ENCODE data around the gene USP5. TPM values are rescaled to one million over a fixed set of nuclear protein-coding genes. Genes with fewer than 3 reads are reported as not detected.

Gene USP5
- polyA plus RNA-seq, 4 donors, result 56.5 to 71.2 (median 61.1) TPM

- no peak for DNase-seq (ENCODE audit: low read depth in 4 of 4, low spot score in 3 of 4)
Observed at GRCh38 chr12:6839482-6840201, 12.3 kb upstream of the USP5 start.

- no peak for DNase-seq (ENCODE audit: low read depth in 4 of 4, low spot score in 3 of 4)
Observed at GRCh38 chr12:6840330-6840729, 11.6 kb upstream of the USP5 start.

GRCh38 chr12:6840761-6841515 is 11.0 kb upstream of the USP5 start, which contains the start of gene GNB3:
GNB3 (plus strand) TSS chr12:6840925; CDS start chr12:6841288, 363 bp downstream.
- no peak for DNase-seq (ENCODE audit: low read depth in 4 of 4, low spot score in 3 of 4)

DNA sequence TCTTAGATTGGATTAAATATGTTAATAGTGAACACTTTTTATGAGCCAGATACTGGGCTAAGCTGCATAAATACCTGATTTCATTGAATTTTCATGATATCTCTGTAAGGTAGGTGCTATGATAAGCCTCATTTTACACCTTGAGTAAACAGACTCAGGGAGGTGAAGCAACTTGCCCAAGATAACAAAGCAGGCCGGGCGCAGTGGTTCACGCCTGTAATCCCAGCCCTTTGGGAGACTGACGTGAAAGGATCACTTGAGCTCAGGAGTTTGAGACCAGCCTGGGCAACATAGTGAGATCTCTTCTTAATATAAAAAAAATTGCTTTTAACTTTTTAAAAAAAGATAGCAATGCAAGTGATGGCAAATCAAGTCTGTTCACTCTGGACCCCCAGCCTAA is 9.9 kb upstream of the USP5 start:
- no peak for DNase-seq (ENCODE audit: low read depth in 4 of 4, low spot score in 3 of 4)

- no peak for DNase-seq (ENCODE audit: low read depth in 4 of 4, low spot score in 3 of 4)
Observed at GRCh38 chr12:6843118-6843902, 8.6 kb upstream of the USP5 start.

DNA sequence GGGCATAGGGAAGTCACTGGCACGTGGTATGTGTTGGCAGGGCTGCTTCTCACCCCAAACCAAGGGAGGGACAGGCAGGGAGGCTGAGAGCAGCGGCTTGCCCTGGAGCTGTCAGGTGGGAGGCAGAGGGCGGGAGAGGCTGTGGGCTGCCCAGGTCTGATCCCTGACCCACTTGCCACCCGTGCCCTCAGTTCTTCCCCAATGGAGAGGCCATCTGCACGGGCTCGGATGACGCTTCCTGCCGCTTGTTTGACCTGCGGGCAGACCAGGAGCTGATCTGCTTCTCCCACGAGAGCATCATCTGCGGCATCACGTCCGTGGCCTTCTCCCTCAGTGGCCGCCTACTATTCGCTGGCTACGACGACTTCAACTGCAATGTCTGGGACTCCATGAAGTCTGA is 6.6 kb upstream of the USP5 start:
- no peak for DNase-seq (ENCODE audit: low read depth in 4 of 4, low spot score in 3 of 4)

DNA sequence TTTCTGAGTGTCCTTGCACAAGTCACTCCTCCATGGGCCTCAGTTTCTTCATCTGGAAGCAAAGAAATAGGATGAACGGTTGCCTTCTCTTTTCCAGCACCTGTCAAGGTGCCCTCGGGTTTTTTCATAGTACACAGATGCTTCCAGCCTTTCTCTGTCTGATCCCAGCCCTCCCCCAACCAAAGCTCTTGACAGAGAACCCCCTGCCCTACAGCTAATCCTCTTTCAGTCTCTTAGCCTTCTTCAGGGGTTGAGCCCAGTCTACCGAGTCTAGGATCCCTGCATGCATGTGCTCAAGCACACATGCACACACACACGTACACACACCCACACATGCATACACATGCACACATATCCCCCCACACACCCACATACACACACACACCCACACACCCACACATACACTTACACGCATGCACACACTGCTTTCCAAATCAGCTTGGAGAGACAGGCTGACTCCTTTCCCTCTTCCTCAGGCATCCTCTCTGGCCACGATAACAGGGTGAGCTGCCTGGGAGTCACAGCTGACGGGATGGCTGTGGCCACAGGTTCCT is 5.6 kb upstream of the USP5 start:
- no peak for DNase-seq (ENCODE audit: low read depth in 4 of 4, low spot score in 3 of 4)

GRCh38 chr12:6847676-6848075 is 4.3 kb upstream of the USP5 start:
- DNase-seq (ENCODE audit: low read depth in 4 of 4, low spot score in 3 of 4), result no peak

DNA sequence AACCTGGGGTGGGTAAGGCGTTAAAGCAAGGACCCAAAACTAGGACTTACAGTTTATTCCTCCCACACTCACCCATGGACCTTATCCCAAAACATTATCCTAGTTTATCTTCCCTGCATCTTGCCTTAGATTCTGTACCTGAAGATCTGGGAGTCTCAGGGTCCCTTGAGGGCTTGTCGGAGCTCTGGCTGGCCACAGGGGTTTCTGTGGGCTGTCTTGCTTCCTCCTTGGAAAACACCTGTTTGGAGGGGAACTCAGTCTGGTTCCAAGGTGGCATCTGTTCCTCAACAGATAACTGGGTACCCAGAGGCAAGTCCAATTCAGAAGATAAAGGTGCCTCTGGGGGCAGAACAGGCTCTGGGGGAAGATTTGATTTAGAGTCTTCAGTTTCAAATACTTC is 2.5 kb upstream of the USP5 start:
- no peak for DNase-seq (ENCODE audit: low read depth in 4 of 4, low spot score in 3 of 4)

- no peak for DNase-seq (ENCODE audit: low read depth in 4 of 4, low spot score in 3 of 4)
Observed at GRCh38 chr12:6849976-6850560, 1.9 kb upstream of the USP5 start.

DNA sequence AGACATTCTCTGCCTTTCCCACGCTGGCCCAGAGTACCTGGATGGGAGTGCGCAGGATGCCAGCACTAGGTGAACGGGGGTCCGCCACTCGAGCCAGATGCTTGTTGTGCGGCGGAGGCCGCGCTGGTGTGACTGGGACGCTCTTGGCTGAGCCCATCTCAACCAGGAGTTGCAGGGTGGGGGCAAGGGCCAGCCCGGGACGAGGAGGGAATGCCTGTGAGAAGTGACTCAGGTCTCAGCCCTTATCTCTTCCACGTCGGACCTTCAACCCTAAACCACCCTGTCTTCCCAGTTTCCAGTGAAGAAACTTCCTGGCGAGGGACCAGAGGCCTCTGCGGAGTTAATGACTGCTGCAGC is 1.2 kb upstream of the USP5 start:
- DNase-seq (ENCODE audit: low read depth in 4 of 4, low spot score in 3 of 4), result no peak

DNA sequence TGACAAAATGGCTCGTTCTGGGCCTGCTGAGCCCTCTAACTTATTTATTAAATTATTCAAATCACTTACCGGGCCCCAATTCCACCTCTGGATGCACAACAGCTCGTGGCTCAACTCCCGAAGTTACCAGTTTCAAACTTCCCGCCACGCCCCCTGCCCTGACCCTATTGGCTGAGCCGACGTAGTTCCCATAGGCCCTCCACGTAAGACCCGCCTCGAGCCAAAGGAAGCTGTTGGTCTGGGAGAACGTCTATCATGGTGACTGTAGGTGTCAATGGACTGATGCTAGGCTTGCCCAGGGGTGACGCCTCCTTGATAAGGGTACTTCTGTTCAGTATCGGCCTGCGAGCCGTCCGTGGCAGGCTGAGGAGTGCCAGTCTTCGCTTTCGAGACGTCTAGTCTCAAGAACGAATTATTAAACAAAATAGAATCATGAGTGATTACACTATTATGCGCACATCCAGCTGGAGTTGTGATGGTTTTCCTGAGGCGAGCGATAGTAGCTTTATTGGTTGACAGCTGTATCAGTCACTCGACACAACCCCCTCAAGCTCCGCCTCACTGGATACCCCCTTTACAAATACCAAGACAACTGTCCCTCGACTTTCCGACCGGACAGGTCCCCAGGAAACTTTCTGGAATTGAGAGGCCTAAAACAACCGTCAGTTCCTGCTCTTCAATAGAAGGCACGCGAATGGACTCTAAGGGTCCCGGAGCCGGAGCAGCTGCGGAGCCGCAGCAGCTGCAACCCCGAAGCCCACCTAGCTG is 613 bp upstream of the USP5 start, which contains the start of gene CDCA3:
Gene CDCA3, minus strand, starts transcription at position 134 of the 768 bp plus-strand sequence. CDS start 334 bp downstream, outside the sequence.
- peak in 3 of 4 donors; percentile 91 to 94 (median 92) for DNase-seq (ENCODE audit: low read depth in 4 of 4, low spot score in 3 of 4)

- no peak for DNase-seq (ENCODE audit: low read depth in 4 of 4, low spot score in 3 of 4)
Observed at GRCh38 chr12:6852651-6853354, 853 bp downstream of the USP5 start.

- no peak for DNase-seq (ENCODE audit: low read depth in 4 of 4, low spot score in 3 of 4)
Observed at GRCh38 chr12:6853626-6854025, 1.7 kb downstream of the USP5 start.

GRCh38 chr12:6854036-6854435 is 2.1 kb downstream of the USP5 start:
- DNase-seq (ENCODE audit: low read depth in 4 of 4, low spot score in 3 of 4), result no peak

DNA sequence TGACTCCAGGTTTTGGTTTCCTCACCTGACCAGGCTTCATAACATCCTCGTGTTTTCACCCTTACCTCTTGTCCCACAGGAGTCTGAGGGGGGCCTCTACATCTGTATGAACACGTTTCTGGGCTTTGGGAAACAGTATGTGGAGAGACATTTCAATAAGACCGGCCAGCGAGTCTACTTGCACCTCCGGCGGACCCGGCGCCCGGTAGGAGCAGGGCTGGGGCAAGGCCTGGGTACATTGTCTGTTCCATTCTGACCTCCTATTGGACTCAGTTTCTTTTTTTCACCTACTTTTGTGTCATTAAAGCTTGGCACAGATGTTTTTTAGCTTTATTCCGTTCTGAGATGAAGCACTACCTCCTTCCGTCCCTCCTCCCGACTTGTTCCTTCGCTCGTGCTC is 3.4 kb downstream of the USP5 start:
- no peak for DNase-seq (ENCODE audit: low read depth in 4 of 4, low spot score in 3 of 4)

DNA sequence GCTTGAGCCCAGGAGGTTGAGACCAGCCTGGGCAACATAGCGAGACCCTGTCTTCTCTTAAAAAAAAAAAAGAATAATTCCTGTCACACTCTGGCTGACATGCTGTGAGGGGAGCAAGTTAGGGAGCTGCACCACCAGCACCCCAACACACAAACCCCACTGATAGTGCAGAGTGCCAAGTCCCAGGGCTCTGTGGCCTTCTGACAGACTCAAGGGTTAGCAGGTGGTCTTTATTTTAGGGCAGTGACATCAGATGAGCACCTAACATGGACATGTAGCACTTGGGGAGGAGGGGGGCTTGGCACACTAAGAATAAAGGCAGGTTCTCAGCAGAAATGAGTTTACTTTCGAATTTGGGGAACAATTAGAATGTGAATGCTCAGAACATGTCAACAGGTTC is 6.8 kb downstream of the USP5 start:
- DNase-seq (ENCODE audit: low read depth in 4 of 4, low spot score in 3 of 4), result no peak

- no peak for DNase-seq (ENCODE audit: low read depth in 4 of 4, low spot score in 3 of 4)
Observed at GRCh38 chr12:6860116-6860515, 8.2 kb downstream of the USP5 start.

- no peak for DNase-seq (ENCODE audit: low read depth in 4 of 4, low spot score in 3 of 4)
Observed at GRCh38 chr12:6860942-6861341, 9.0 kb downstream of the USP5 start.
